C4-2B (cell line): ENCODE results near the gene PDE4A.

Experiments
- CTCF ChIP-seq: fragments of 450-650 bp; conservative IDR thresholded peaks from 2 replicates; pipeline ENCODE4 v1.5.1; 2017; ENCODE audit warnings: mild to moderate bottlenecking
- ZFX ChIP-seq: fragments of 450-650 bp; IDR thresholded peaks from 2 replicates; pipeline ENCODE4 v1.6.1; 2017

GRCh38 chr19:10421240-10422045 lies 1.1 kb downstream of the PDE4A start:
- TF ChIP-seq CTCF (peak; percentile 38), ZFX (no peak)
